ENCODE data around the gene SMIM45.
A peak's percentile ranks its signal among the peaks of the same experiment; 100 is the strongest.

The SMIM45 gene

DNA sequence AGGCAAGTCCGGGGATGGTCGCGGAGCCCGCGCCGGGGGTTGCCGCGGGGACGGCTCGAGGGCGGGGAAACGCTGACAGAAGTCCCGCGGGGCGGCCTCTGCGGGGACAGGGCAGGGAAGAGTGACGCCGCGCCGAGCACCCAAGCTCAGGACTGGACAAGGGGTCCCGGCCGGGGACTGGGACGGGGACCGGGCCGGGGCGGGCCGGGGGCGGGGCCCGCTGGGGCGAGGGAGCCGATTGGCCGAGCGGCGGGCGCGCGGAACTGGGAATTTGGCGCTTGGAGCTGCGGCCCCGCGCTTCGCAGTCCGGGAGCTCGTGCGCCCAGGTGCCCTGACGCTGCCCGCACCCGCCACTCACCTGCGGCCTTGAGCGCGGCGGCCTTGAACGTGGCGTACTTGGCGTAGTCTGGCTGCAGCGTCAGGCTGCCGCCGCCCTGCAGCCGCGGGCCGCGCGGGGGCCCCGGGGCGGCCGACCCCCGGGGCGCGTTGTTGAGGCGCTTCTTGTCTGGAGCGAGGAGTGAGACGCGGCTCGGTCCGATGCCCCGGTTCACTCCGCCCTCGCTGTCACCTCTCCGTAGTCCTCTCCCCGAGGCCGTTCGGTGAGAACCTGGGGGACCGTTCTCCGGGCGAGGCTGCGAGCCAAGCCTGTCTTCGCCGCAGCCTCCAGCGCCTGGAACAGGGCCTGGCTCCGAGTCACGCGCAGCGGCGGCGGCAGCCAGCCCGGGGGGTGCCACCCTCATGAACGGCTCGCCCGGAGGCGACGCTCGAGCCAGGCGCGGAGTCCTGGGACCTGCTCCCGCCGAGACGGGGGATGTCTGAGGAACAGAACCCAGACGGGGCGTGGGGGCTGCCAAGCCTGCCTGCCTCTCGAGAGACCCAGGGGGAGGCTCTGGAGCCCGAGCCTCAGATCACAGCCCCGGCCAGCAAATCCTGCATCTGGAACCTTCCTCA is 41.6 kb upstream of the SMIM45 start:
- Mint-ChIP-seq H3K4me3 (no peak overlapping the region), H3K9me3 (no peaks in the 10 kb centered on the region), H3K27ac (no peak overlapping the region), H3K36me3 (peaks cover 8% of the 10 kb centered on the region), H3K27me3 (peaks cover 30% of the 10 kb centered on the region), H3K4me1 (ENCODE audit: low read depth) (peaks cover 33% of the 10 kb centered on the region)
- ChIA-PET POLR2A (interaction anchor here (0.7 to 2.6 kb wide), 2 partner anchors 16 to 47 kb away, joined by 4 to 10 read pairs; partner anchors contain the start of gene TNFRSF13C), CTCF (interaction anchor here (0.7 to 5.6 kb wide), 3 partner anchors 16 to 213 kb away, joined by 4 to 25 read pairs (median 7); partner anchors contain the start of gene TNFRSF13C)
- intact Hi-C loops (cut with micrococcal nuclease), result no loop called here
- DNase-seq, result peak; percentile 40

- H3K27ac Mint-ChIP-seq, result no peak overlapping the region
- H3K27me3 Mint-ChIP-seq, result peaks cover 37% of the 10 kb centered on the region
- no peak for DNase-seq
- CTCF ChIA-PET, result interaction anchor here (1.6 to 2.1 kb wide), 2 partner anchors 15 to 214 kb away, joined by 5 to 7 read pairs; partner anchors contain the start of gene TNFRSF13C
- H3K9me3 Mint-ChIP-seq, result no peaks in the 10 kb centered on the region
- H3K4me1 Mint-ChIP-seq (ENCODE audit: low read depth), result peaks cover 37% of the 10 kb centered on the region
- intact Hi-C loops (cut with micrococcal nuclease), result no loop called here
- POLR2A ChIA-PET, result no interaction called here
- peaks cover 4% of the 10 kb centered on the region for H3K36me3 Mint-ChIP-seq
- H3K4me3 Mint-ChIP-seq, result no peak overlapping the region
Measured at GRCh38 chr22:41911001-41911611, 40.8 kb upstream of the SMIM45 start.

DNA sequence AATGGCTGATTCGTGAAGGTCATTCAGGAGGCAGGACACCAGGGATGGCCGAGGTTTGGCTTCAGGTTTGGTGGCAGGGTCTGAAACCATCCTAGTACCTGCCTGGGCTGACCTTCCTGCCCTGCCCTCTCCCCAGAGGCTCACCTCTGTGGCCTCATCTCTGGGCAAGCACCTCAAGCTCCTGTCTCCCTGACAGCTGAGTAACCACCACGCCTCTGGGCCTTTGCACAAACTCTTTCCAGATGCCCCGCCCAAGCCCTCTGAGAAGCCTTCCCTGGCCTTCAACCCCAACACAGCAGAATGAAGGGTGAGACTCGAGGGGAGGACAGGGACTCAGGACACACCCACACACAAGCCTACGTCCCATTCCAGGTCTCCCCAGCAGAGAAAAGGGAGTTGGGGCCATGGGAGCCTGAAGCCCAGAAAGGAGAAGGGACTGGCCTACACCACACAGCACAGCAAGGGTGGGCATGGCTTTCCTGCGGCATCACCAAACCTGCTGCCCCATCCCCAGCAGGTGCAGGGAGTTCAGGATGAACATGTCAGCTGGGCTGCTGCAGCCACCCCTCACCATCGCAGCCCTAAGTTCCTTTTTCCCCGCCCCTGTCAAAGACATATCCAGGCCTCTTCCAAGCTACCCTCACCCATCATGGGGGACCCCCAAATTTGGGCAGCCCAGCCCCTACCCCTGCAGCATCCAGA is 39.5 kb upstream of the SMIM45 start:
- H3K27me3 Mint-ChIP-seq, result peaks cover 45% of the 10 kb centered on the region

DNA sequence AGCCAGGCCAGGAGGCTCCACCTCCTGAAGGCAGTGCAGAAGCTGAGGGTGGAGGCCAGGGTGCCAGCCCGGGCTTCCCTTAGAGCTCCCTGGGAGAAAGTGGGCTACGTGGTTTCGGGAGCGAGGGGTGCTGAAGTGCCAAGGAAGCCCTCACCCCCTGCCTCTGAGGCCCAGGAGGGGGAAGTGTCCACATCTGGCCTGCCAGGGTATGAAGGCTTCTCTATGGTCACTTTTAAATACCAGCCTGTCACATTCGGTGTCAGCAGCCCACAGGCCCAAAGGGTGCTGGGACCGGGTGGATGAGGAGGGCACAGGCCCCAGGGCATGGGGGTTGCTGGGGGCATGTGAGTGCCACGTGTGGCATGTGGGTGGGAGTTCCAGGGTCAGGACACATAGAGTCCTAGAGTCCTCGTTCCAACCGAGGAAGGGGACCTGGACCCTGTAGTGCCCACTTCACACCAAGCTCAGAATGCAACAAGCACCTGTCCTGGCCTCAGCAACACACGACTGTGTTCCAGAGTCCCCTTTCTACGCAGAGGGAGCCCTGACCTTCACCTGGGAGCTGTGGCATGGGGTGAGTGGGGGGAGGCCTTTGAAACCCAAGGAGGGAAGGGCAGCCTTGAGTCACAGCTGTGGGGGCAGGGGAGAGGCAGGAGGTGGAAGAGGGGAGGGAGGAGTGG is 38.8 kb upstream of the SMIM45 start:
- POLR2A ChIA-PET, result interaction anchor here (1.5 kb wide), 1 partner anchor 27 kb away, joined by 5 read pairs; no protein-coding TSS in a partner anchor
- no peaks in the 10 kb centered on the region for H3K9me3 Mint-ChIP-seq
- no peak for DNase-seq
- H3K27me3 Mint-ChIP-seq, result peaks cover 45% of the 10 kb centered on the region
- CTCF ChIA-PET, result interaction anchor here (1.2 to 2.1 kb wide), 3 partner anchors 13 to 246 kb away, joined by 3 to 7 read pairs (median 4); partner anchors contain the start of gene TNFRSF13C
- no peak overlapping the region for H3K4me3 Mint-ChIP-seq
- peaks cover 2% of the 10 kb centered on the region for H3K36me3 Mint-ChIP-seq
- intact Hi-C loops (cut with micrococcal nuclease), result no loop called here
- H3K4me1 Mint-ChIP-seq (ENCODE audit: low read depth), result peaks cover 32% of the 10 kb centered on the region
- H3K27ac Mint-ChIP-seq, result no peak overlapping the region

More for the DNA sequence above, 39.5 kb upstream of the SMIM45 start:
- Mint-ChIP-seq H3K36me3 (peaks cover 2% of the 10 kb centered on the region), H3K9me3 (no peaks in the 10 kb centered on the region), H3K4me1 (ENCODE audit: low read depth) (peaks cover 35% of the 10 kb centered on the region), H3K27ac (no peak overlapping the region), H3K4me3 (no peak overlapping the region)
- DNase-seq, result no peak
- intact Hi-C loops (cut with micrococcal nuclease), result no loop called here
- ChIA-PET CTCF (interaction anchor here (1.2 to 2.1 kb wide), 4 partner anchors 14 to 246 kb away, joined by 3 to 7 read pairs (median 4); partner anchors contain the start of gene TNFRSF13C), POLR2A (interaction anchor here (1.5 kb wide), 1 partner anchor 28 kb away, joined by 5 read pairs; no protein-coding TSS in a partner anchor)

DNA sequence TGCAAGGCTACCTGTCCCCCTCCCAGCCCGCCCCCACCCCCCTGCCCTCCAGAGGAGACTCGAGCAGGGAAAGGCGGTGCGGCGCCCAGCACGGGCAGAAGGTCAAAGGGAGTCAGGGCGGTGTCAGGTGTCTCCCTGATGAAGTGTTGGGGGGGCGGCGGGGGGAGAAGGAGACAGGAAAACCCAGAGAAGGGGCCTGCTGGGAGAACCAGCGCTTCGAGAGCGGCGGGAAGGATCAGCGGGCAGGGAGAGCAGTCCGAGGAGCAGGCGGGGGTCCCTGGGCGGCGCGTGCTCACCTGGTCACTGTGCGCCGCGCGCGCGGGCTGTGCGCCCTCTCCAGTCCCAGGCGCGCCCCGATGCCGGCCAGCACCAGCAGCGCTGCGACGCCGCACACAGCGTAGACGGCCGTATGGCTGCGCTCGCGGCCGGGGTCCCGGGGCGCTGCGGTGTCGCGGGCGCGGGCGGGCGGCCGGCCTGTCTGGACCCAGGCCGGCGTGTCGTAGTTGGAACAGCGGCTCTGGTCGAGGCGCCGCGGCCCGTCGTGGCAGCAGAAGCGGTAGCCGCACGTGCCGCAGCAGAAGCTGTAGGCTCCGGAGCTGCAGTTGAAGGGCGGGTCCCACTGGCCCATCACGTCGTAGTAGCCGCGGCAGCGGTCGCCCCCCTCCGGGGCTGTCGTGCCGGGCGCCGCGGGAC is 38.0 kb upstream of the SMIM45 start:
- H3K4me3 Mint-ChIP-seq, result no peak overlapping the region
- ChIA-PET CTCF (interaction anchor here (1.2 kb wide), 2 partner anchors 12 to 247 kb away, joined by 4 to 5 read pairs; no protein-coding TSS in a partner anchor), POLR2A (interaction anchor here (1.0 to 1.5 kb wide), 3 partner anchors 26 to 114 kb away, joined by 4 to 5 read pairs (median 4); no protein-coding TSS in a partner anchor)
- intact Hi-C loops (cut with micrococcal nuclease), result no loop called here
- peaks cover 45% of the 10 kb centered on the region for H3K27me3 Mint-ChIP-seq
- peaks cover 28% of the 10 kb centered on the region for H3K4me1 Mint-ChIP-seq (ENCODE audit: low read depth)
- no peak overlapping the region for H3K27ac Mint-ChIP-seq
- DNase-seq, result no peak
- H3K9me3 Mint-ChIP-seq, result no peaks in the 10 kb centered on the region
- H3K36me3 Mint-ChIP-seq, result peaks cover 2% of the 10 kb centered on the region

GRCh38 chr22:41914611-41915034 is 37.3 kb upstream of the SMIM45 start:
- CTCF ChIA-PET, result interaction anchor here (1.2 kb wide), 1 partner anchor 11 kb away, joined by 5 read pairs; no protein-coding TSS in a partner anchor
- H3K27ac Mint-ChIP-seq, result no peak overlapping the region
- H3K4me1 Mint-ChIP-seq (ENCODE audit: low read depth), result peaks cover 28% of the 10 kb centered on the region
- no peak for DNase-seq
- no peaks in the 10 kb centered on the region for H3K36me3 Mint-ChIP-seq
- POLR2A ChIA-PET, result interaction anchor here (1.0 to 1.4 kb wide), 2 partner anchors 26 to 115 kb away, joined by 4 read pairs; no protein-coding TSS in a partner anchor
- peaks cover 40% of the 10 kb centered on the region for H3K27me3 Mint-ChIP-seq
- H3K9me3 Mint-ChIP-seq, result no peaks in the 10 kb centered on the region
- H3K4me3 Mint-ChIP-seq, result no peak overlapping the region
- intact Hi-C loops (cut with micrococcal nuclease), result loop anchor here (5.0 kb wide), 1 partner anchor 82 kb away; the partner anchor contains the start of gene SREBF2

DNA sequence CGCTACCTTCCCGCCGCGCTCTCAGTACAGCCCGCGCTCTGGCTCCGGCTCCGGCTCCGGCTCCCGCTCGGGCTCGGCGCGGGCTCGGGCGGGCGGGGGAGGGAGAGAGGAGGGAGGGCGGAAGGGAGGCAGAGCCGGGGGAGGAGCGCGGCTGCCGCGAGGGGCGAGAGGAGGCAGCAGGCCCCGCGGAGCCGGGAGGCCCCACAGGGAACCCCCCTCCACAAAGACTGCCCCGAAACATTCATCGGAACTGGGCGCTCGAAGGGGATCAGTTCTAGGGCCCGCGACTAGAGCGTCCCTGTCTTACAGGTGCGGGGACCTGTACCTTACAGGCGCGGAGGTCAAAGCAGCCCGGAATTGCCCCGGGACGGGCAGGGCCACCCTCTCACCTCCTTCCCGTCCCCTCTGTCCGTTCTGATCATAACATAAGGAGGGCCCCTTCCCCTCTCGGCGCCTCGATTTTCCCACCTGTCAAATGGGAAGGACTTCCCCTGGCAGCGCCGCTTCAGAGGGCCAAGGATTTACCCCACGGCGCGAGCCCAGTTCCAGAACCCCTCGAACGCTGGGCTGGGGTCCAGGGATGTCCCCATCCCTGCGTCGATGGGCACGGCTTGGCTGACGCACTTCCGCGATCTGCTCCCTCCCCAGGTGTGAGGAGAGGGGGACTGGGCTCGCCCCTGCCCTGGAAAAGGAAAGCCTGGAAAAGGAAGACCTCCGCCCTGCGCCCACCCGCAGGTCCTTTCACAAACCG is 36.7 kb upstream of the SMIM45 start, which contains the start of gene SHISA8:
Gene SHISA8 (minus strand): TSS at position 40 of the 751 bp plus-strand sequence. CDS start 407 bp downstream, outside the sequence.
- Mint-ChIP-seq H3K27me3 (peaks cover 40% of the 10 kb centered on the region), H3K27ac (no peak within 1 kb of the TSS), H3K36me3 (no peaks in the 10 kb centered on the region), H3K9me3 (no peaks in the 10 kb centered on the region), H3K4me3 (no peak within 1 kb of the TSS), H3K4me1 (ENCODE audit: low read depth) (peaks cover 28% of the 10 kb centered on the region)
- CTCF ChIA-PET, result interaction anchor here (0.9 to 1.2 kb wide), 1 partner anchor 11 kb away, joined by 3 to 5 read pairs; no protein-coding TSS in a partner anchor
- POLR2A ChIA-PET, result interaction anchor here (1.0 to 1.4 kb wide), 2 partner anchors 26 to 116 kb away, joined by 4 read pairs; no protein-coding TSS in a partner anchor
- DNase-seq, result peak; percentile 70
- intact Hi-C loops (cut with micrococcal nuclease), result loop anchor here (5.0 kb wide), 1 partner anchor 83 kb away; the partner anchor contains the start of gene SREBF2

GRCh38 chr22:41915786-41916493 is 36.0 kb upstream of the SMIM45 start:
- peaks cover 38% of the 10 kb centered on the region for H3K27me3 Mint-ChIP-seq
- no peaks in the 10 kb centered on the region for H3K36me3 Mint-ChIP-seq
- intact Hi-C loops (cut with micrococcal nuclease), result loop anchor here (5.0 kb wide), 1 partner anchor 84 kb away; the partner anchor contains the start of gene SREBF2
- H3K4me3 Mint-ChIP-seq, result no peak overlapping the region
- POLR2A ChIA-PET, result no interaction called here
- no peaks in the 10 kb centered on the region for H3K9me3 Mint-ChIP-seq
- CTCF ChIA-PET, result interaction anchor here (0.9 kb wide), 1 partner anchor 10 kb away, joined by 3 read pairs; no protein-coding TSS in a partner anchor
- peaks cover 28% of the 10 kb centered on the region for H3K4me1 Mint-ChIP-seq (ENCODE audit: low read depth)
- H3K27ac Mint-ChIP-seq, result no peak overlapping the region
- no peak for DNase-seq

DNA sequence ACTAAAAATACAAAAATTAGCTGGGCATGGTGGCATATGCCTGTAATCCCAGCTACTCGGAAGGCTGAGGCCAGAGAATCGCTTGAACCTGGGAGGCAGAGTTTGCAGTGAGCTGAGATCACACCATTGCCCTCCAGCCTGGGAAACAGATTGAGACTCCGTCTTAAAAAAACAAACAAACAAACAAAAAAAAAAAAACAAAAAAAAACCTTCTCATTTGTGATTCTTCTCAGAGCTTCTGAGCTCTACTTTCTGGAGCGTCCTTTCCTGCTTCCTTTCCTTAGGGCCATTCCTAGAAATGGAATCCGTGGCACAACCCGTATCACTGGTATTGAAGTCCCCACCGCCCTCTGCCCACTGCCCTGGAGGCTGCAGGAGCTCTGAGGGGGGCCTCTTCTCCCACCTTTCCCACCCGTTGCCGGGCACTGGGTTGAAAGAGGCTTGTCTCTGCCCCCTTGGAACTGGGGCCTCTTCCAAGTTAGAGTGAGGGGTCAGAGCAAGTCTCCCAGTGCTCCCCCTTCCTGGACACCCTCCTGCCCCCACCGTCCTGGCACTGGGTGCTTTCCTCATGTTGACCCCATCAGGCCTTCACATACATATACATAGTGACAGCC is 35.1 kb upstream of the SMIM45 start:
- intact Hi-C loops (cut with micrococcal nuclease), result loop anchor here (5.0 kb wide), 1 partner anchor 85 kb away; the partner anchor contains the start of gene SREBF2
- POLR2A ChIA-PET, result no interaction called here
- no peak for DNase-seq
- CTCF ChIA-PET, result no interaction called here
- Mint-ChIP-seq H3K4me1 (ENCODE audit: low read depth) (peaks cover 22% of the 10 kb centered on the region), H3K9me3 (no peaks in the 10 kb centered on the region), H3K27ac (no peak overlapping the region), H3K36me3 (no peaks in the 10 kb centered on the region), H3K27me3 (peaks cover 32% of the 10 kb centered on the region), H3K4me3 (no peak overlapping the region)
